Left renal cortex interstitium (tissue), 4 donors: ENCODE results near the gene NCAPG2. TPM values are rescaled to one million over a fixed set of nuclear protein-coding genes. Genes with fewer than 3 reads are reported as not detected.

Experiments
- DNase-seq, 4 donors: peaks; one replicate each; pipeline ENCODE4 v3.0.0-alpha.2; 2013; ENCODE audit warnings: low read depth in 4 of 4, low spot score in 2 of 4, missing footprints in 1 of 4
- polyA plus RNA-seq, 4 donors: library from polyadenylated mRNA; unstranded; fragments of 120-200 nt; gene quantifications; one replicate each; pipeline ENCODE4 v1.2.1, GENCODE V29; 2013; ENCODE audit not compliant: insufficient read length in 4 of 4

Gene NCAPG2
- polyA plus RNA-seq, 4 donors, result 22.6 to 25.8 (median 24.7) TPM

DNA sequence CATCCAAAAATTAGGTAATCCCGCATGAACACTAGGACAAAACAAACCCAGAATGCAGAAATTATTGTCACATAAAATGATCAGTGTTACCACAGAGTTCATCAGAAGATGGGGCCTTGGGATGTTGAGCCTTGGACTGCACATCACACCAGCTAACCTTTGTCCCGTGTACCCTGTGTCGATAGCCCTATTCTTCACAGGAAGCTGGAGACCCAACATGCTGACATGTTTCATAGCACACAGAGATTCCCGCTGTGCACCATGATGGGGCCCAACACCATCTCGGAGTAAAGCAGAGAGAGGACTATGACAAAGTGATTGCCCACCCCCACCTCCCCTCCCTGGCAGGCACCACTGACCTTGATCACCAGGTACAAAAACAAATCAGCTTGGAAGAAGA, 121.5 kb downstream of the NCAPG2 start:
- DNase-seq, result no peak

DNA sequence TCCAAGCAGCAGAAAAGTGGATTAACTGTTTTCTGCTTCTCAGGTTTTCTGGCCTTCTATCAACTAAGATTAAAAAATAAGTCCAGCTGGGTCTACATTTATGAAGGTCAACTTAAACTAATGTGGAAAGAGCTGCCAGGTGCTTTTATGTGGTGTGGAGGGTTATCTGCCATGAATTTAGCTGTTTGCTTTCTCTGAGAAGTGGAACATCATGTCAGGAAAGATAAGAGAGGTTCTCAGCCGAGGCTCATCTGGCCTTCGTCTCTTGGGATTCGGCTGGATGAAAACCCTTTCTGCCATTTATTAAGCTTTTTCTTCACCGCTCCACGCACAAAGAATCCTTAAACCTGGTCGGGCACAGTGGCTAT, 122.5 kb downstream of the NCAPG2 start:
- DNase-seq, result no peak

DNA sequence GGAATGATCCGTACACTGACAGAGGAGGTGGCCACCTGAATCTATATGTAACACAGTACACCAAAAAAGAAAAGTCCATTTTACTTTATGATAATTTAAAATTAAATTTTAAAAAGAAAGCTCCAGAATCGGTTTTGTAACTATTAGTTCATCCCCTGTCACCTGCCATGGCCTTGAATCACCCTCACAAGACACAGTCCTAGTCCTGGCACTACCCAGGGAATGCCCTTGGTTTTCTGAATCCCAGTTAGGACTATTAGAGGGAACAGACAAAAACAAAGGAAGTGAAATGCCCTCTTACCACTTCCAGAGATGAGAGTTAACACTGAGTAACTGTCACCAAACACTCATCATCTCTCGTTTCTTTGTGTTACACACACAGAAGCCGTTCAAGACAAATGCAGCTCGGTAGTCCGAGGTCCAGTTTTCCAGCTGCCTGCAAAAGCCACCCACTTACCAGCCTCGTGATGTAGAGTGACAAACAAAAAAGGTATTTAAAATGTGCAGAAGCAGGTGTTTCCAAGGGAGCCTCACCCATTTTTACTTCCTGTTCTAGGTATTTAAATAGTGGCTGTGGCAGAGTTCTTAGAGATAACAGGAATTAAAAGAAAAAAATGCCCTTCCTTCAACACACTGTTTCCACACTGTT, 123.0 kb downstream of the NCAPG2 start:
- no peak for DNase-seq

Other genes with a start within 250 kb of the NCAPG2 start
- gene PTPRN2, start 117.0 kb downstream of the NCAPG2 start, polyA plus RNA-seq, result 10 to 100 TPM in 1 of 4 donors, 1 to 10 TPM in 3; 7.3 to 11.4 (median 8.0) TPM
- gene ESYT2, start 124.7 kb upstream of the NCAPG2 start, polyA plus RNA-seq, result 10 to 100 TPM; 42.3 to 62.5 (median 47.9) TPM
- 10 to 100 TPM; 24.7 to 51.0 (median 33.1) TPM for gene DYNC2I1, start 151.8 kb upstream of the NCAPG2 start, polyA plus RNA-seq